Right cardiac atrium (tissue), 5 donors: ENCODE results near the gene IKZF1. TPM values are rescaled to one million over a fixed set of nuclear protein-coding genes. Genes with fewer than 3 reads are reported as not detected.
"Not testable (repeated sequence)": the region's sequence is repeated elsewhere in the genome, so short reads cannot be mapped to it uniquely, and the experiment has no call there.

ENCODE experiments used
- ATAC-seq, 2 donors: fragments of 200-7000 bp; cut with Tn5 transposase; one replicate each; pipeline versions ENCODE4 v1.8.0 to v1.9.1; 2020; ENCODE audit warnings: moderate library complexity in 2 of 2, mild to moderate bottlenecking in 1 of 2
- DNase-seq, 3 donors: peaks; one replicate each; pipeline ENCODE4 v3.0.0-alpha.2; 2020
- H3K27ac ChIP-seq: one replicate; pipeline ENCODE4 v1.5.1; 2013; ENCODE audit warnings: mild to moderate bottlenecking, low read length, control low read depth, moderate library complexity
- H3K27me3 ChIP-seq: one replicate; pipeline ENCODE4 v1.6.1; 2013; ENCODE audit not compliant: control insufficient read depth, insufficient read depth
- H3K4me1 ChIP-seq: one replicate; pipeline ENCODE4 v1.6.1; 2013; ENCODE audit warnings: low read length; ENCODE audit not compliant: control insufficient read depth, insufficient read depth
- H3K4me3 ChIP-seq: one replicate; pipeline ENCODE4 v1.5.1; 2013; ENCODE audit warnings: low read length, control low read depth
- H3K9me3 ChIP-seq: one replicate; pipeline ENCODE4 v1.6.1; 2013; ENCODE audit warnings: low read length; ENCODE audit not compliant: control insufficient read depth
- WGBS: extraction: QIAGEN DNeasy Blood & Tissue Kit; methylation state at CpG from one replicate; pipeline ENCODE4 v1.1.7; 2013; 5-methylcytosine and 5-hydroxymethylcytosine counted together
- intact Hi-C, 4 donors: fragments of 100-400 bp; cut with DNase I; formaldehyde crosslinking; loops; one replicate each; pipeline versions ENCODE4 v1.11.0 to v1.14.0; 2022 to 2023
- polyA plus RNA-seq: library from polyadenylated mRNA; stranded (reverse); fragments of 200-250 nt; gene quantifications from one replicate; pipeline ENCODE4 v1.2.3, GENCODE V29; 2013
- total RNA-seq, 4 donors: library from RNA; stranded (reverse); fragmentation: NEBNext Ultra II Directional; extraction: Animal tissue kit (Norgen Biotek cat#: 25700); gene quantifications; one replicate each; pipeline ENCODE4 v1.2.1, GENCODE V29; 2021
- donor health status: healthy with polysubstance abuse.
- donor health status: DM: no; HTN: yes; CAD: no.
- donor health status: DM: no; HTN: no; CAD: no.
- donor health status: DM: no; HTN: yes; CAD: no; lungs with severe emphysema.
- donor health status: DM: yes; HTN: yes; CAD: no.

IKZF1 gene
- total and polyA plus RNA-seq, 5 donors = 0.54 to 6.8 (median 4.2) TPM

DNA sequence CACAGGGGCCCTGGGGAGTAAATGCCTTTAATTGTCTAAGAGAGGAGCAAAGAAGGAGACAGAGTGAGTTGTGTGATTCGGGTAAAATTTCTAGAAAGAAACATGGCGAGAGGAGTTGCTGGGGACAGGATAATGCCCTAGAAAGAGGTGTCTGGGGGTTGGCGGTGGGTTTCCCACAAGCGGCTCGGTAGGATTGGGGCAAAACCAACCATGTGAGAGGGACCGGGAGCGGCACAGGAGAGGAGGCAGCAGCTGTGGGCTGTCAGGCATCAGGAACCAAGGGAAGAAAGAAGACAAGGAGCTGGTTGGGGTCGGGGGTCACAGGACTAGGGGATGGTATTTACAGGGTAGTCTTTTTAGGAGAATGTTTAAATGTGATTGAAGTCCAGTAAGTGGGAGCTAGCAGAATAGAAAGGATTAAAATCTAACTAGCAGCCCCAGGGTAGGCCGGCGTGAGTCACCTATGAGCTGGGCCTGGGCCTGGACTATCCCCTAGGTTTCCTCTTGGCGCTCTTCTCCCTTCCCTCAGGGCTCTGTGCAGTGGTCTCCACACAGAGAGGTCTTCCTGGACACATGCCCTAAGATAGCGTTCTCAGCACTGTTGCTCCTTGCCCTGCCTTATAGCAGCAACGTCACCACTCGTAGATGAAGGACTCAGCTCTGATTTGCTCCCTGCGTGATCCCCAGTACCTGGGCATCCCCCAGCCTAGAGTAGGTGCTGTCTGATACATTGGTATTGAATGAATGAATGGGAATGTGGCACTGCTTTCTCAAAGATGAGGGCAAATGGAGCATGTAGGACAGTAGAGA lies 32.6 kb downstream of the IKZF1 start:
- ATAC-seq (no peak), DNase-seq (no peak)
- H3K27me3 ChIP-seq = no peaks in the 10 kb centered on the region
- H3K4me1 ChIP-seq = no peaks in the 10 kb centered on the region
- H3K4me3 ChIP-seq = no peak overlapping the region
- WGBS = 83% methylated on average over 15 of the region's 15 CpGs
- no peak overlapping the region for H3K27ac ChIP-seq
- no peaks in the 10 kb centered on the region for H3K9me3 ChIP-seq
- intact Hi-C loops = no loop called here

DNA sequence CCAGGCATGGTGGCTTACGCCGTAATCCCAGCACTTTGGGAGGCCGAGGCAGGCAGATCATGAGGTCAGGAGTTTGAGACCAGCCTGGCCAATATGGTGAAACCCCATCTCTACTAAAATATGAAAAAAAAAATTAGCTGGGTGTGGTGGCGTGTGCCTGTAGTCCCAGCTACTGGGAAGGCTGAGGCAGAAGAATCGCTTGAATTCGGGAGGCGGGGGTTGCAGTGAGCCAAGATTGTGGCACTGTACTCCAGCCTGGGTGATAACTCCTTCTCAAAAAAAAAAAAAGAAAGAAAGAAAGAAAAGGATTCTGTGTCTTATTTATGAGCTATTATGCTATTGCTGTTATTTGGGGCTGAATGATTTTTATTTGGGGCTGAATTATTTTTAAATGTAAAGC lies 35.0 kb downstream of the IKZF1 start:
- H3K4me1 ChIP-seq, intact Hi-C loops, H3K9me3 ChIP-seq, H3K4me3 ChIP-seq, H3K27ac ChIP-seq, ATAC-seq, H3K27me3 ChIP-seq, DNase-seq: not testable (repeated sequence)
- 87% methylated on average over 7 of the region's 7 CpGs for WGBS

DNA sequence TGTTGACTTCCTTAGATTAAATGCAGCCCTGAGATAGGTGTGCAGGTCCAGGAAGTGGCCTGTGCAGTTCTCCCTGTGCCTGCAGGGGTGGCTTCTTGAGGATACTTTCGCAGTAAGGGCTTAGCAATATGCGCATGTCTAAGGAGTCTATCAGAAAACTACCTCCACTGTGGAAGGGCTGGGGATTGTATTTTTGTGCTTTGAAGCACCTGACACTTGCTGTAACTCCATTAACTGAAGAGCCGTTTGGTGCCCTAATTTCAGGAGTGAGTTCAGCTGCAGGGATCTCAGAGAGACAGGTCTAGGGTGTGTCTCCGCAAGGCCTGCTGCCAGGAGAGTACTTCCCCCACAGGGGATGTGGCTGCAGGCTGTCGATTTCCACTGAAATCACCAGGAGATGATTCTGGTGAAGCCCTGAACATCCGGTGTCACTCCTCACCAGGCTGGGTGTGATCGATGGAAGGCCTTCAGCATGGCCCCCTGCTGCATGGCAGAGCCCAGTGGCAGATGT lies 35.5 kb downstream of the IKZF1 start:
- Histone ChIP-seq H3K27ac (no peak overlapping the region), H3K4me3 (no peak overlapping the region), H3K4me1 (no peaks in the 10 kb centered on the region), H3K9me3 (no peaks in the 10 kb centered on the region), H3K27me3 (no peaks in the 10 kb centered on the region)
- 47% methylated on average over 7 of the region's 7 CpGs for WGBS
- intact Hi-C loops = no loop called here
- ATAC-seq (no peak), DNase-seq (no peak)

DNA sequence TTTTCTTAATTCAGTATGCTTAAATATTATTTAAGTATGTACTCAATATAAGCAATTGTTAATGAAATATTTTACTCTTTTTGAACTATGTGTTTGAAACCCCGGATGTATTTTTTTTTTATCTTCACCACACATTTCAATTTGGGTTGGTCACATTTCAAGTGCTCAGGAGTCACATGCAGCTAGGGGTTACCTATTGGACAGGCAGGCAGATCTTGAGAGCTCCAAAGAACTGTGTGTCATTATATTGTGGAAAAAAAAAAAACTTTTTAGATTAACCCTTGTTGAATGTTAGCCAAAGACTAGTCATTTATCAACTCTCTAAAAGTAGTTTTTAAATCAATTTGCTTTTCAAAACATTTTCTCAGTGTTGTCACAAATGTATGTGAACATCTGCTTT lies 37.2 kb downstream of the IKZF1 start:
- 79% methylated on average over 1 of the region's 1 CpG for WGBS
- no peaks in the 10 kb centered on the region for H3K27me3 ChIP-seq
- ATAC-seq = no peak
- no peaks in the 10 kb centered on the region for H3K4me1 ChIP-seq
- no peaks in the 10 kb centered on the region for H3K9me3 ChIP-seq
- intact Hi-C loops = no loop called here
- H3K4me3 ChIP-seq = no peak overlapping the region
- no peak overlapping the region for H3K27ac ChIP-seq
- no peak for DNase-seq

DNA sequence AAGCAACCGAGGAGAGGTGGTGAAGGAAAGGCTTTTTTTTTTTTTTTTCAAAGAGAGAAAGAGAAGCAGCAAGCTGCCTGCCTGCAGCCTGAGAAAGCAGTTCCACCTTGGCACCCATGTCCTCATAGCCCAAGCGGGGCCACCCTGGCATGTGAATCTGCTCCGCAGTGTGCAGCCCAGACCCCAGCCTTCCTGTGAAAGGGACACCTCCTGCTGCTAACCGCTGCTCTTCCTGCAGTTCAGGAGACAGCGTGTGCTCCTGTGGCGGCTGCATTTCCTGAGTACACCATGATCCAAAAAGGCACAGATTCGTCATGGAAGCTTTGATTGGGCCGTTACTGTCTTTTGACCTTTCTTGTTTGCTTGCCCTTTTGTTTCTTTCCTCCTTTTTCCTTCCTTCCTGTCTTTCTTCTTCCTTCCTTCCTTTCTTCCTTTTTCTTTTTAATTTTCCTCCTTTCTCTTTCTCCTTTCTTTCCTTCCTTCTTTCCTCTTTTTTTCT lies 38.1 kb downstream of the IKZF1 start:
- peak in 1 of 3 donors; percentile 69 for DNase-seq
- peak; percentile 68 to 72 for ATAC-seq
- H3K4me1 ChIP-seq = no peaks in the 10 kb centered on the region
- H3K4me3 ChIP-seq = no peak overlapping the region
- no peaks in the 10 kb centered on the region for H3K9me3 ChIP-seq
- no peaks in the 10 kb centered on the region for H3K27me3 ChIP-seq
- 12% methylated on average over 8 of the region's 8 CpGs for WGBS
- H3K27ac ChIP-seq = no peak overlapping the region
- intact Hi-C loops = no loop called here

DNA sequence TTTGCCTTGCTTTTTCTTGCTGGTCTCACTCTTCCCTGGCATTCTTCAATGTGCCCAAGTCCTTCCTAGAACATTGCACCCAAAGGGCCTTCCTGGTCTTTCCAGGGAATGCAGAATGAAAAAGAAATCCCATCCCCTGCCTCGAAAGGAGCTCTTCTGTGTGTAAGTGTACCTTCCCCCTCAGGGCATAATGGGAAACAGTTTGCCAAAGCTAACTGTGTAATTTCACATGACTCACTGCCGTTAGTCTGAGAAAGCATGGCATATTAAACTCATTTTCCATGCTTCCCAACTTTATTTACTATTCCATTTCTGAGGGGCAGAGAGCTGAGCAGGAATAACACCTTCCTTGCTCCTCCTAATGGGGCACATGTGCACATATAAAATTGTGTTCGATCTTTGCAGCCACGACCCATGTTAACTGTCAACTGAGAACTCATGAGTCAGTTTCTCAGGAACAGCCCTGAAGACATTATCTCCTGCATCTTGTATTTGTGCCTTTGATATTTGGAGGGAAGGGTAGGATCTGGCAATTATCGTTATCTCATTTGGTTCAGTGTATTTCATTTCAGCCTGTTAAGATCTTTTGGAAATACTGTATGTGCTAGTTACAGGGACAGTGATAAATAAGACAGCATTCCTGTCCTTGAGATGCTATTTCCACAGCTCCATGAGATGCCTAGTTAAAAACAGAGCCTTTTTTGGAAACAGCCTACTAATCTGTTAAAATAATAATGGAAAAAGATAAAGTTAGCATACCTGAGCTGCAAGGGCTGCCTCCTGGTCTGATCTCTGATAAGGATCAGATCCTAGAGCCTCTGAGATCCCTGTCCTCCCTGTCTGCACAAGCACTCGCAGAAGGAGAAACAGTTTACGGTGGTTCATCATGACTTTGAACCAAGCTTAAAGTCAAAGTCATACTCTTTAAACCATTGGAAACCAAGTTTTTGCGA lies 42.3 kb downstream of the IKZF1 start:
- Histone ChIP-seq H3K27ac (no peak overlapping the region), H3K27me3 (peaks cover 2% of the 10 kb centered on the region), H3K4me1 (no peaks in the 10 kb centered on the region), H3K4me3 (no peak overlapping the region), H3K9me3 (no peaks in the 10 kb centered on the region)
- WGBS = 74% methylated on average over 8 of the region's 8 CpGs
- intact Hi-C loops = no loop called here
- DNase-seq = no peak
- no peak for ATAC-seq

DNA sequence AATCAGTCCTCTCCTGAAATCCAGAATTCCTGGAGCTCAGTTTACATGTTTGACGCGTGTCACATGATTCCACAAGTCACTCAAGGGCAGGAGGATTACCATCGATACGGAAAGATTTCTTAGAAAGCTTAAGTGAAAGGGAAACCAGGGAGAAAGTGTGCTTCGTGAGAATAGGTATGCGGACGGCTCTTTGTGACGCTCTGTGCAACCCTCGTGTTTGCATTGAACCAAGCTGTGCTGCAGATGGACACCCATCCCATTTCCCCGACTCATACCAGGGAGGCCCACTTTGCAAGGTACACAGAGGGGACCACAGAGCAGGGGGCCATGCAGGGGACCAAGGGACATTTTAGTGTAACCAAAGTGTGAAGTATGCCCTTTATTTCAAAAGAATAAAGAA lies 43.2 kb downstream of the IKZF1 start:
- H3K4me1 ChIP-seq = no peaks in the 10 kb centered on the region
- peaks cover 2% of the 10 kb centered on the region for H3K27me3 ChIP-seq
- no peak for ATAC-seq
- no peak for DNase-seq
- no peak overlapping the region for H3K4me3 ChIP-seq
- no peaks in the 10 kb centered on the region for H3K9me3 ChIP-seq
- no peak overlapping the region for H3K27ac ChIP-seq
- 89% methylated on average over 10 of the region's 10 CpGs for WGBS
- intact Hi-C loops = no loop called here

DNA sequence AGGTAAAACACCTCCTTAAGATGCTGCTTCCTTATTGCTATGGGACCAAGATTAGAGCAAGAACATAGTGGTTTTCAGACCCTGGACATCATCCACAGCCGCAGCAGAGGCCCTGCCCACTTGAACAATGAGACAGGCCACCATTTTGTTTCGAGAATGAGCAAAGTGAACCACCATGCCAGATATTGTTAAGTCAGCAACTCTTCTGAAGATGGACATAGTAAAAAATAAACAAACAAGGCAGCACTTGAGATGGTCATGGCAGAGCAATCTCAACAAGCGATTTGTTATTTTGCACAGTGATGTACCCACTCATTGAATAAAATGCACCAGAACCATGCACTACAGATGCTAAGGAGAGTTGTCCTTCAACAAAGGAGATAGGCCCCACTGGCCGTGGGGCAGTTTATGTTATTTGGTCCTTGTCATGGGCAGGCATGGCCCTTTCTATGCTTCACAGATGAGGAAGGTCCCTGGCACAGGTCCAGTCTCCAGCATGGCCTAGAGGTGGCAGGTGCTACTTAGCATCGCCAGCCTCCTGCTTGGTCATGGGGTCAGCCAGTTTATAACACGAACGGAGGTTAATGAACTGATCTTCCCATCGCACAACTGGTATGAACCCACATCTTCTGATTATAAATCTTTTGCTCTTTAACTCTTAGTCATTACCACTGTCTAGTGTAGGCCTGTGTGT lies 44.1 kb downstream of the IKZF1 start:
- 90% methylated on average over 8 of the region's 8 CpGs for WGBS
- intact Hi-C loops = no loop called here
- DNase-seq = peak in 1 of 3 donors; percentile 39

DNA sequence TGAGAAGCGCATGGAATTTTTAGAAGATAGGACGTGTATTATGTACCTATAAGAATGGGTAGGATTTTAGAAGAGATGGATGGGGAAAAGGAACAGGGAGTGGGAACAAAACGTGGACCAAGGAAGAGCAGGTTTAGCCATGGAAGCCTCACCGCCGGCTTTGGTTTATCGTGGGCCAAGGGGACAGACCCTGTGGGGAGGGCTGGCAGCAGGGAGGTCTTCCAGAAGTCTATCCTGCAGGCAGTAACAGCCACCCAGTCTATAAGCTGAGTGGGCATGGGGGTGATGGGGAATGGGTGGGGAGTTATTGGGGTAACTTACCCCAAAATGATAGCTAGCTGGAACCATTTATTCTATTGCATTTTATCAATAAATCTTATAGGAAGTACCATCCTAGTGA lies 44.9 kb downstream of the IKZF1 start:
- no peak for DNase-seq
- ATAC-seq = no peak
- H3K4me3 ChIP-seq = no peak overlapping the region
- H3K4me1 ChIP-seq = no peaks in the 10 kb centered on the region
- H3K27me3 ChIP-seq = peaks cover 2% of the 10 kb centered on the region
- WGBS = 91% methylated on average over 6 of the region's 6 CpGs
- no peak overlapping the region for H3K27ac ChIP-seq
- intact Hi-C loops = no loop called here
- no peaks in the 10 kb centered on the region for H3K9me3 ChIP-seq

More for the DNA sequence above, 44.1 kb downstream of the IKZF1 start:
- no peaks in the 10 kb centered on the region for H3K4me1 ChIP-seq
- no peak overlapping the region for H3K27ac ChIP-seq
- H3K9me3 ChIP-seq = no peaks in the 10 kb centered on the region
- H3K27me3 ChIP-seq = peaks cover 2% of the 10 kb centered on the region
- no peak for ATAC-seq
- H3K4me3 ChIP-seq = no peak overlapping the region

DNA sequence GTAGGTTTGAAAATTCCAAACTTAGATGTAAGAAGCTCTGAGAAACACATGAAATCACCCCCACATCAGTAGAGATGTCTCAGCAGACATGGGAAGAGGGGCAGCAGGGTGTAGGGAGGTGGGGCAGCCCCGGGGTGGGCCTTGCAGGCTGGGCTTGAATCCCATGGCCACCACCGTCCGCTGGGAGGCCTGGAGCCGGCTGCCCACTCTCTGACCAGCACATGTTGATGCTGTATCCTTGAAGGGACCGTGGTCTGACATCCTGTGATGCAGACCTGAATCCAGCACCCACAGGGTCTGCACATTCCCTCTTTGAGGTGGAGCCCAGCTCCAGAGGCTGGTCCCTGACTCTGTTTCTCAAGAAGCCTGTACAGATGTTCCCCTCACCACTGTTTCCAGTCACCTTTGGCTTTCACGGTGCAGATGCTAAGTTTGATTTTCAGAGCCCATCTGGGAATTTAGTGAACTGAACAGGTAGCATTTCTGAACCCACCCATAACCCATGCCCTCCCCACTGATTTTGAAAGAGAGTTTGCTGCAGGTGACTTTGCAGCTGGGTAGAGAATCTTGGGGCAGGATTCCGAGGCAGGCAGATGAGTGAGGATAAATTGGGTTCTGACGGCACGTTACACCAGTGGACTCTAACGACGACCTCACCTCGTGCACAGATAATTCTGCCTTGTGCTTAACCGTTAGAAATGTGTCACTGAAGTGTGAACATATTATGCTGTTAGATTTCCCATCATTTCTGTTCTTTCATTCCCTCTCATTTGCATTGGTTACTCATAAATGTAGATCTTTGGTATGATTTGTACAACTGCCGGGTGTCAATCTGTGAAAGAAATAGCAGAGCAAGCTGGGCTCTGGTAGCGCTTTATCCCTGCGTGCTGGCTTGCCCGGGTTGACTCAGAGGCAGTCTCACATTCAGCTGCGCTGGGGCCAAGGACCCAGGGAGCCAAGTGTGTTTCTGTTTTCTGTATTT lies 45.7 kb downstream of the IKZF1 start:
- WGBS = 59% methylated on average over 18 of the region's 18 CpGs
- Histone ChIP-seq H3K9me3 (no peaks in the 10 kb centered on the region), H3K4me1 (no peaks in the 10 kb centered on the region), H3K27ac (no peak overlapping the region), H3K27me3 (peaks cover 2% of the 10 kb centered on the region), H3K4me3 (no peak overlapping the region)
- ATAC-seq (no peak), DNase-seq (no peak)
- intact Hi-C loops = no loop called here
